AG08395 (cell line): ENCODE measurements around the gene CEACAM16.
"Not testable (repeated sequence)": the region's sequence is repeated elsewhere in the genome, so short reads cannot be mapped to it uniquely, and the experiment has no call there.

Source experiments
- DNase-seq: peaks from one replicate; pipeline ENCODE4 v3.0.0; 2012; ENCODE audit warnings: mixed read lengths, low spot score

The CEACAM16 gene

GRCh38 chr19:44698492-44699201 is at the start of gene CEACAM16:
TSS of gene CEACAM16 (plus strand) at chr19:44699151. CDS start at chr19:44701457, 2,306 bp downstream.
- DNase-seq, result no peak

- no peak for DNase-seq
Observed at GRCh38 chr19:44649578-44650145, 49.3 kb upstream of the CEACAM16 start.

- no peak for DNase-seq
Observed at GRCh38 chr19:44653343-44653742, 45.6 kb upstream of the CEACAM16 start.

- DNase-seq, result peak; percentile 52
Observed at GRCh38 chr19:44653977-44654774, 44.8 kb upstream of the CEACAM16 start.

GRCh38 chr19:44657211-44657921 is 41.6 kb upstream of the CEACAM16 start:
- peak; percentile 78 for DNase-seq

GRCh38 chr19:44658069-44658733 is 40.8 kb upstream of the CEACAM16 start:
- no peak for DNase-seq

- DNase-seq, result no peak
Observed at GRCh38 chr19:44660081-44660480, 38.9 kb upstream of the CEACAM16 start.

GRCh38 chr19:44661205-44661604 is 37.7 kb upstream of the CEACAM16 start:
- DNase-seq, result no peak

- DNase-seq, result no peak
Observed at GRCh38 chr19:44661904-44662303, 37.0 kb upstream of the CEACAM16 start.

GRCh38 chr19:44662691-44663385 is 36.1 kb upstream of the CEACAM16 start:
- peak; percentile 66 for DNase-seq

GRCh38 chr19:44663996-44664395 is 35.0 kb upstream of the CEACAM16 start:
- DNase-seq, result no peak

GRCh38 chr19:44664976-44665375 is 34.0 kb upstream of the CEACAM16 start:
- no peak for DNase-seq

GRCh38 chr19:44666852-44667556 is 31.9 kb upstream of the CEACAM16 start:
- DNase-seq, result no peak

GRCh38 chr19:44668985-44669764 is 29.8 kb upstream of the CEACAM16 start:
- no peak for DNase-seq

- not testable (repeated sequence) for DNase-seq
Observed at GRCh38 chr19:44670027-44670426, 28.9 kb upstream of the CEACAM16 start.

- no peak for DNase-seq
Observed at GRCh38 chr19:44671400-44671799, 27.6 kb upstream of the CEACAM16 start, which contains the start of gene CEACAM19. TSS of gene CEACAM19 (plus strand) at chr19:44671482. CDS start at chr19:44671932, 450 bp downstream.

GRCh38 chr19:44672226-44672625 is 26.7 kb upstream of the CEACAM16 start:
- no peak for DNase-seq

GRCh38 chr19:44673510-44673909 is 25.4 kb upstream of the CEACAM16 start:
- no peak for DNase-seq

GRCh38 chr19:44675521-44675920 is 23.4 kb upstream of the CEACAM16 start:
- DNase-seq, result no peak
